Measurements from ENCODE around the gene PPFIBP2. TPM values are rescaled to one million over a fixed set of nuclear protein-coding genes. Genes with fewer than 3 reads are reported as not detected.

Gene PPFIBP2
- total RNA-seq, 1 experiment from 2014 or later: 13.9 TPM

DNA sequence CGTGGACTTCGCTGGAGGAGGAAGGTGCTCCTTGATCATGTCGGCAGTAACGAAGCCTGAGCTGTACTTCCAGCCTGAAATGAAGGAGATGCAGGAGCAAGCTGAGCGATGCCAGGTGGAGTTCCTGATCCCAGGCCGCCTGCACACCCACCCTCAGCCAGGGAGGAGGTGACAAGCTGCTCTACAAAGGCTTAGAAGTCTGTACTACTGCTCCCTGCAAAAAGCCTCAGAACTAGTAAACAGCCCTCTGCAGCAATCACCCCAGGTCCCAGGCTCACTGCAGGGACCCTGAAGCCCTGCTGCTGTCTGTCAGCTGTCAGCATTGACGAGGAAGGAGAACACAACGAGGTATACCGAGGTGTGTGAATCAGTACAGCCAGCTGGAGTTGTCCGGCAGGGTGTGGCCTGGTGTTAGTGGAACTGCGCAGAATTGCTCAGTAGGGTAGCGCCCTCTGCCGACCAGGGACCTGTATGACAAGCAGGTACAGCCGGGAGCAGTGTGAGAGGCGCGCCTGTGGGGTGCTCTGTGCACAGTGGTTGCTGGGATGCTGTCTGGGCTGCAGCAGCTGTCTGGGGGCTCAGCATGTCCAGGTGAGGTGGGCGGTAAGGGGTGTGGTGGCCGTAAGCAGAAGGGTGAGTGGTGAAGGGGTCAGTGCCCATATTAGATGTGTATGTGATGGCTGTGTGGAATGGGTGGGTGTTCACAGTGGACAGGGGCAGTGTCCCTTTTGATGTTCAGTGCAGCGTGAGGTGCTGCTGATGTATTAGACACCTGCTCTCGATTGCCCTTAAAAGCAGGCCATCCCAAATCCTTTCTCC lies 151.9 kb downstream of the PPFIBP2 start:
- H2AFZ ChIP-seq: no peak overlapping the region

GRCh38 chr11:7666292-7666866 lies 152.6 kb downstream of the PPFIBP2 start:
- H3K9me2 ChIP-seq (ENCODE audit: insufficient read depth): no peaks in the 10 kb centered on the region
- intact Hi-C loops (cut with micrococcal nuclease; ENCODE audit: unreplicated experiment): no loop called here
- no peak overlapping the region for H3K4me2 ChIP-seq
- H3K27ac ChIP-seq: no peak overlapping the region
- no peak overlapping the region for H3K4me3 ChIP-seq
- no peaks in the 10 kb centered on the region for H3F3A ChIP-seq (ENCODE audit: insufficient read depth, low read depth)
- no peaks in the 10 kb centered on the region for H4K20me1 ChIP-seq (ENCODE audit: insufficient read depth)
- H3K27me3 ChIP-seq (ENCODE audit: insufficient read depth, low read depth): no peaks in the 10 kb centered on the region
- no peaks in the 10 kb centered on the region for H3K36me3 ChIP-seq (ENCODE audit: low read depth)
- no peaks in the 10 kb centered on the region for H3K9me3 ChIP-seq (ENCODE audit: insufficient read depth, low read depth)
- H3K4me1 ChIP-seq (replicated peaks; ENCODE audit: insufficient read depth): no peaks in the 10 kb centered on the region
- no peak for TF ChIP-seq EZH2 (IDR thresholded peaks at IDR 0.05; ENCODE audit: low read depth)
- no peak for TF ChIP-seq CTCF (conservative IDR thresholded peaks at IDR 0.05)
- BruUV-seq (replicated peaks): no TSS peak
- POLR2A ChIA-PET (ENCODE audit: unreplicated experiment): interaction anchor here (0.5 kb wide), 1 partner anchor 1883 kb away, joined by 10 read pairs; the partner anchor contains the start of gene OR52N5
- no peak overlapping the region for H2AFZ ChIP-seq
- CTCF ChIA-PET: interaction anchor here (0.5 to 0.9 kb wide), 2 partner anchors 95 to 1284 kb away, joined by 3 read pairs; no protein-coding TSS in a partner anchor
- no peak for DNase-seq
- no peaks in the 10 kb centered on the region for H3K79me2 ChIP-seq (ENCODE audit: low read depth)

More for the DNA sequence above, 151.9 kb downstream of the PPFIBP2 start:
- BruUV-seq (replicated peaks): no TSS peak
- H3K4me2 ChIP-seq: no peak overlapping the region
- H4K20me1 ChIP-seq (ENCODE audit: insufficient read depth): no peaks in the 10 kb centered on the region
- H3F3A ChIP-seq (ENCODE audit: insufficient read depth, low read depth): no peaks in the 10 kb centered on the region
- ChIA-PET POLR2A (ENCODE audit: unreplicated experiment) (no interaction called here), CTCF (interaction anchor here (0.9 kb wide), 1 partner anchor 94 kb away, joined by 5 read pairs; no protein-coding TSS in a partner anchor)
- H3K9me3 ChIP-seq (ENCODE audit: insufficient read depth, low read depth): no peaks in the 10 kb centered on the region
- H3K27ac ChIP-seq: no peak overlapping the region
- no peaks in the 10 kb centered on the region for H3K36me3 ChIP-seq (ENCODE audit: low read depth)
- intact Hi-C loops (cut with micrococcal nuclease; ENCODE audit: unreplicated experiment): loop anchor here (2.0 kb wide), 1 partner anchor 95 kb away; no protein-coding TSS in a partner anchor
- no peak overlapping the region for H3K4me3 ChIP-seq
- no peaks in the 10 kb centered on the region for H3K4me1 ChIP-seq (replicated peaks; ENCODE audit: insufficient read depth)
- peak; percentile 85 for TF ChIP-seq CTCF (conservative IDR thresholded peaks at IDR 0.05)
- TF ChIP-seq EZH2 (IDR thresholded peaks at IDR 0.05; ENCODE audit: low read depth): no peak
- H3K79me2 ChIP-seq (ENCODE audit: low read depth): no peaks in the 10 kb centered on the region
- peak; percentile 42 to 60 for DNase-seq
- H3K9me2 ChIP-seq (ENCODE audit: insufficient read depth): no peaks in the 10 kb centered on the region
- H3K27me3 ChIP-seq (ENCODE audit: insufficient read depth, low read depth): no peaks in the 10 kb centered on the region

DNA sequence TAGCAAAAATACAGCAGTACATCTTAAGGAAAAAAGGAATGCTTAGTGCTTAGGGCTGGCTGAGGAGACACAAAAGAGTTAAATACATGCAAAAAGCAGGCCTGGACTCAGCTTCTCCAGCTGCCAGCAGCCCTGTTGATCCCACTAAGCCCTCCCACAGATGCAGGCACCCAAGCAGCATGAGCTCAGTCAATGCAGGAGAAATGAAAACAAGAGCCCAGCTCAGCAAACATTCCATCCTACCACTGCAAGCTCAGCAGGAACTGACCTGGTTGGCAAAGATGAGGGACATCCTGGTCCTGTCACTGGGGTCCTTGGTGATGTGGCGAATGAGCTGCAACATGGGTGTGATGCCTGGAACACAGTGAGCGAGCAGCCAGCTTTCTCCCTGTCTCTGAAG lies 153.7 kb downstream of the PPFIBP2 start:
- Histone ChIP-seq H3F3A (ENCODE audit: insufficient read depth, low read depth) (no peaks in the 10 kb centered on the region), H3K27me3 (ENCODE audit: insufficient read depth, low read depth) (no peaks in the 10 kb centered on the region), H3K4me2 (no peak overlapping the region), H3K4me1 (replicated peaks; ENCODE audit: insufficient read depth) (no peaks in the 10 kb centered on the region), H3K9me2 (ENCODE audit: insufficient read depth) (no peaks in the 10 kb centered on the region), H2AFZ (no peak overlapping the region), H3K9me3 (ENCODE audit: insufficient read depth, low read depth) (no peaks in the 10 kb centered on the region), H3K27ac (no peak overlapping the region), H3K79me2 (ENCODE audit: low read depth) (no peaks in the 10 kb centered on the region), H4K20me1 (ENCODE audit: insufficient read depth) (no peaks in the 10 kb centered on the region), H3K36me3 (ENCODE audit: low read depth) (no peaks in the 10 kb centered on the region), H3K4me3 (no peak overlapping the region)
- ChIA-PET POLR2A (ENCODE audit: unreplicated experiment) (no interaction called here), CTCF (no interaction called here)
- intact Hi-C loops (cut with micrococcal nuclease; ENCODE audit: unreplicated experiment): no loop called here
- no peak for TF ChIP-seq CTCF (conservative IDR thresholded peaks at IDR 0.05)
- TF ChIP-seq EZH2 (IDR thresholded peaks at IDR 0.05; ENCODE audit: low read depth): no peak
- no peak for DNase-seq
- no TSS peak for BruUV-seq (replicated peaks)
